SH-SY5Y (cell line): Measurements from ENCODE around the gene ADAMTS8.

Experiments used
- GATA2 ChIP-seq: IDR thresholded peaks from 2 replicates; pipeline ENCODE4 v1.6.1; 2011; ENCODE audit warnings: mild to moderate bottlenecking, low read depth, low read length
- GATA3 ChIP-seq: IDR thresholded peaks from 2 replicates; pipeline ENCODE4 v1.6.1; 2011; ENCODE audit warnings: low read depth, mild to moderate bottlenecking, low read length, moderate library complexity

DNA sequence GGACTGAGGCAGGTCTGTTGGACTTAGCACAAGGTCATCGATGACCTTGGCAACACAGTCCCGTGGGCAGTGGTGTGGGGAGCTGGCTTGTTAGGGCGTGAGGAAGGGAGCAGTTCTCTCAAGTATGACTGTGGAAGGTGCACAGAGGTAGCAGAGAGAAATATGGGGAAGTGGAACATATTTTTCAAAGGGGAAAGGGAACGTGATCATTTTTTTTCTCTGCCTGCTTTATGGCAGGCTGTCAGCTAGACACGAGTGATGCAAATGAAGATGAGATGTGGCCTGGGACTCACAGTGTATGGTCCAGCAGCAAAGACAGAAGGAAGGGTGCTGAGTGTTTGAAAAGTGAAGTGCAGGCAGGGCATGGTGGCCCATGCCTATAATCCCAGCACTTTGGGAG lies 30.6 kb downstream of the ADAMTS8 start:
- no peak for TF ChIP-seq GATA2
- TF ChIP-seq GATA3 = no peak
